GM19395 (cell line): ENCODE results near the gene PNPLA4.

Source experiments
- ATAC-seq: cut with Tn5 transposase; IDR thresholded peaks from one replicate; pipeline ENCODE4 v1.9.1; 2021; ENCODE audit warnings: mild to moderate bottlenecking, moderate library complexity; ENCODE audit not compliant: unreplicated experiment

PNPLA4 gene

GRCh38 chrX:7876957-7877356 lies 50.3 kb downstream of the PNPLA4 start:
- ATAC-seq: no peak

- no peak for ATAC-seq
Measured at GRCh38 chrX:7872042-7872441, 55.2 kb downstream of the PNPLA4 start.

GRCh38 chrX:7852166-7852565 lies 75.0 kb downstream of the PNPLA4 start:
- ATAC-seq: no peak
